ENCODE measurements around the gene ABTB2. TPM values are rescaled to one million over a fixed set of nuclear protein-coding genes. Genes with fewer than 3 reads are reported as not detected.

ABTB2 gene
- polyA plus RNA-seq, 3 donors, result 1.1 to 3.2 (median 2.8) TPM

GRCh38 chr11:34143048-34143447, 214.8 kb downstream of the ABTB2 start:
- no peak overlapping the region for H3K27ac ChIP-seq (ENCODE audit: low read depth, low read length)
- 71 to 88% (median 87%) methylated on average over 2 of the region's 2 CpGs for WGBS, 3 donors

- WGBS, 3 donors, result 90 to 96% (median 95%) methylated on average over 11 of the region's 11 CpGs
Observed at GRCh38 chr11:34140149-34140548, 217.7 kb downstream of the ABTB2 start.

GRCh38 chr11:34139346-34139745, 218.5 kb downstream of the ABTB2 start:
- no peak overlapping the region for H3K27ac ChIP-seq (ENCODE audit: low read depth, low read length)
- WGBS, 3 donors, result 89 to 93% (median 92%) methylated on average over 7 of the region's 7 CpGs

More at GRCh38 chr11:34140149-34140548, 217.7 kb downstream of the ABTB2 start:
- H3K27ac ChIP-seq (ENCODE audit: low read depth, low read length), result no peak overlapping the region

GRCh38 chr11:34136420-34136819, 221.4 kb downstream of the ABTB2 start:
- no peak overlapping the region for H3K27ac ChIP-seq (ENCODE audit: low read depth, low read length)
- 89 to 95% (median 95%) methylated on average over 8 of the region's 8 CpGs for WGBS, 3 donors

GRCh38 chr11:34135439-34135838, 222.4 kb downstream of the ABTB2 start:
- WGBS, 3 donors, result 90 to 96% (median 95%) methylated on average over 3 of the region's 3 CpGs
- no peak overlapping the region for H3K27ac ChIP-seq (ENCODE audit: low read depth, low read length)

GRCh38 chr11:34134765-34135164, 223.0 kb downstream of the ABTB2 start:
- 88 to 91% (median 89%) methylated on average over 5 of the region's 5 CpGs for WGBS, 3 donors
- no peak overlapping the region for H3K27ac ChIP-seq (ENCODE audit: low read depth, low read length)

- 93 to 96% (median 94%) methylated on average over 4 of the region's 4 CpGs for WGBS, 3 donors
Observed at GRCh38 chr11:34132261-34132965, 225.4 kb downstream of the ABTB2 start.

GRCh38 chr11:34128824-34129223, 229.0 kb downstream of the ABTB2 start:
- no peak overlapping the region for H3K27ac ChIP-seq (ENCODE audit: low read depth, low read length)
- 98 to 100% (median 99%) methylated on average over 3 of the region's 3 CpGs for WGBS, 3 donors

More at GRCh38 chr11:34132261-34132965, 225.4 kb downstream of the ABTB2 start:
- no peak overlapping the region for H3K27ac ChIP-seq (ENCODE audit: low read depth, low read length)

- WGBS, 3 donors, result 93 to 94% (median 94%) methylated on average over 12 of the region's 12 CpGs
- no peak overlapping the region for H3K27ac ChIP-seq (ENCODE audit: low read depth, low read length)
Observed at GRCh38 chr11:34126959-34127848, 230.6 kb downstream of the ABTB2 start.

- 78 to 84% (median 84%) methylated on average over 4 of the region's 4 CpGs for WGBS, 3 donors
Observed at GRCh38 chr11:34124885-34125668, 232.7 kb downstream of the ABTB2 start.

GRCh38 chr11:34120651-34121050, 237.2 kb downstream of the ABTB2 start:
- 90 to 92% (median 92%) methylated on average over 4 of the region's 4 CpGs for WGBS, 3 donors
- no peak overlapping the region for H3K27ac ChIP-seq (ENCODE audit: low read depth, low read length)

More at GRCh38 chr11:34124885-34125668, 232.7 kb downstream of the ABTB2 start:
- H3K27ac ChIP-seq (ENCODE audit: low read depth, low read length), result no peak overlapping the region

- WGBS, 3 donors, result 72 to 94% (median 90%) methylated on average over 5 of the region's 5 CpGs
- H3K27ac ChIP-seq (ENCODE audit: low read depth, low read length), result no peak overlapping the region
Observed at GRCh38 chr11:34114471-34114870, 243.3 kb downstream of the ABTB2 start.

- no peak overlapping the region for H3K27ac ChIP-seq (ENCODE audit: low read depth, low read length)
- WGBS, 3 donors, result 86 to 96% (median 92%) methylated on average over 2 of the region's 2 CpGs
Observed at GRCh38 chr11:34114014-34114413, 243.8 kb downstream of the ABTB2 start.

- 88 to 92% (median 92%) methylated on average over 6 of the region's 6 CpGs for WGBS, 3 donors
- H3K27ac ChIP-seq (ENCODE audit: low read depth, low read length), result no peak overlapping the region
Observed at GRCh38 chr11:34111722-34112270, 246.0 kb downstream of the ABTB2 start.

GRCh38 chr11:34105957-34106504, 251.8 kb downstream of the ABTB2 start:
- peak overlapping the region; percentile 39 for H3K27ac ChIP-seq (ENCODE audit: low read depth, low read length)
- WGBS, 3 donors, result 0 to 3% (median 1%) methylated on average over 17 of the region's 17 CpGs

- WGBS, 3 donors, result 0% methylated on average over 55 of the region's 55 CpGs
- H3K27ac ChIP-seq (ENCODE audit: low read depth, low read length), result peak within 1 kb of the TSS; percentile 48
Observed at GRCh38 chr11:34105079-34105956, 252.5 kb downstream of the ABTB2 start, which contains the start of gene NAT10. Gene NAT10 (plus strand): TSS chr11:34105629. CDS start chr11:34108226, 2,597 bp downstream.

GRCh38 chr11:34104680-34105078, 253.1 kb downstream of the ABTB2 start:
- H3K27ac ChIP-seq (ENCODE audit: low read depth, low read length), result peak overlapping the region; percentile 48
- 16 to 18% (median 18%) methylated on average over 6 of the region's 6 CpGs for WGBS, 3 donors
